HG02588 (cell line): ENCODE data around the gene PFKP.
"Not testable (repeated sequence)": the region's sequence is repeated elsewhere in the genome, so short reads cannot be mapped to it uniquely, and the experiment has no call there.

Source experiments
- ATAC-seq: cut with Tn5 transposase; IDR thresholded peaks from one replicate; pipeline ENCODE4 v1.9.1; 2021; ENCODE audit warnings: mild to moderate bottlenecking, moderate library complexity; ENCODE audit not compliant: unreplicated experiment

Gene PFKP

DNA sequence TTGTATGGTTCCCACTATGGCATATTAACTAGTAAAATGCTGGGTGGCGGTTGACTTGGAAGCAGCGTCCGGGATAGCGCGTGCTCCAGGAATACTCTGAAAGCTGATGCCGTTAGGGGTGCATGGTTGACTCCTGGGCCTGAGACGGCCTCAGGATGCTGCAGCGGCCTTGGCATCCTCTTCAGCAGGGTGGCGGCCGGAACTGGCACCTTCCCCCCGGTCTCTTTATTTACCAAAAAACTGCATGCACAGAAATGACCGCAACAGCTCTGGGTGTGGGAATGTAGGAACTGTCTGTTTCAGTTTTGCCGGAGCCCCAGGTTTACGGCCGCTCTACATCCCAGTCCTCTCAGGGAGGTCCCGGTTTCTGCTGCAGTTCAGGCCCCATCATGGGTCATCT is 28.8 kb downstream of the PFKP start:
- no peak for ATAC-seq

DNA sequence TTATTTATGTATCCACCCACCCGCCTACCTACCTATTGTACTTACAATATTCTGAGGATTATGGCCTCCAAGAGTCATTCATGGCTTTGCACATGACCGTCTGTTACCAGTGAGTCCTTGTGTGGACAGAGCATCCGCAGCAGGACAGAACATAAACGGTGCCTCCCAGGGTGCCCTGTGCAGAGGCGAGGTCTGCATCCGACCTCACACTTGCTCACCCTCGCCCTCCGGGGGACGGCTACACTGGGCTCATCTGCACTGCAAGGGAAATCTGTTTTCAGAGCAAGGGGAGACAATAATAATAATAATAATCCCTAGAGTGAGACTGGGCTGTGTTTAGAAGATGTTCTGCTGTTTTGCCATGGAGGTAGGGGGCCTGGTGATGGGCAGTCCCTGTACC is 29.8 kb downstream of the PFKP start:
- ATAC-seq = no peak

DNA sequence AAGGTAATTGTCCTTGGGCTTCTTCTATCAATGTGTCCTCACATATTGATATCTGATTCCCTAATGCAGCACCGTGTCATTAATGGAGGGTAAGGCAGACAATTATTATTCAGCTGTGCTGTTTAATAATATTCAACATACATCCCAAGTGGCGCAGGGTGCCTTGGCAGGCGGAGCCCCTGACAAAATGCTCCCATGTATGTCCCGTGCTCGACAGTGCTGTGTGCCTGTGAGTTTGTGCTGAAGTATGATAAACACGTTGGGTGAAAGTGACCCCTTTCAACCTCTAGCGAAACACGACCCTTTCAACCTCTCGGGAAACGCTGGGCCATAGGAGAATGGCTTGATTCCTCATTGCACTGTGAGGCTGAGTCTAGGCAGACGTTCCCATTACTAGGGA is 31.3 kb downstream of the PFKP start:
- no peak for ATAC-seq

- no peak for ATAC-seq
Measured at GRCh38 chr10:3099291-3100092, 32.1 kb downstream of the PFKP start.

GRCh38 chr10:3100093-3100792 is 32.9 kb downstream of the PFKP start:
- no peak for ATAC-seq

DNA sequence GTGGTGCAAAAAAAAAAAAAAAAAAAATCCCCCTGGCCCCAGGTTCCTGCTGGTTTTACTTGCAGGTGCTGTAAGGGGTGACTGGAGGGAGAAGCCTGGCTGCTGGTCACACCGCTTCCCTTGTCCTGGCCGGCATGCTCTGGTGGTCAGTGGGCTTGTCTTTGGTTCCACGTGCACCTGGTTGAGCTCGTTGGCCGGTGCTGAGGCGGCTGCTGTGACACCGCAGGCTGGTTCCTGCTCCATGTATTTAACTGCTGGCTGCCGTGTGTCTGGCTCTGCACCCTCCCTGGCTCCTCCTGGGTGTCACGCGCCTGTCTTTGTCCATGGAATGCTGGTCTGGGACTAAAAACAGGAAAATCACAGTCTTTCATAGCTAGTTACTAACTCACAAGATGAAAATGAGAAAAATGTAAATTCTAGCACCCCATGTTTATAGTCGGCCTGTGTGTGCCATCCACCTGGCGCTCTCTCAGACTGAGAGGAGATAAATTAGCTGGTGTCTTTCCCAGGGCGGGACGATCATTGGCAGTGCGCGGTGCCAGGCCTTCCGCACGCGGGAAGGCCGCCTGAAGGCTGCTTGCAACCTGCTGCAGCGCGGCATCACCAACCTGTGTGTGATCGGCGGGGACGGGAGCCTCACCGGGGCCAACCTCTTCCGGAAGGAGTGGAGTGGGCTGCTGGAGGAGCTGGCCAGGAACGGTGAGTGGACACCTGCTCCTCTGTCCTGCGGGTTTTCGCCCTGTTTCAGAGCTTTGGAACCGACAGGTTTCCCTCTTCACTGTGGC is 33.7 kb downstream of the PFKP start:
- ATAC-seq = no peak

DNA sequence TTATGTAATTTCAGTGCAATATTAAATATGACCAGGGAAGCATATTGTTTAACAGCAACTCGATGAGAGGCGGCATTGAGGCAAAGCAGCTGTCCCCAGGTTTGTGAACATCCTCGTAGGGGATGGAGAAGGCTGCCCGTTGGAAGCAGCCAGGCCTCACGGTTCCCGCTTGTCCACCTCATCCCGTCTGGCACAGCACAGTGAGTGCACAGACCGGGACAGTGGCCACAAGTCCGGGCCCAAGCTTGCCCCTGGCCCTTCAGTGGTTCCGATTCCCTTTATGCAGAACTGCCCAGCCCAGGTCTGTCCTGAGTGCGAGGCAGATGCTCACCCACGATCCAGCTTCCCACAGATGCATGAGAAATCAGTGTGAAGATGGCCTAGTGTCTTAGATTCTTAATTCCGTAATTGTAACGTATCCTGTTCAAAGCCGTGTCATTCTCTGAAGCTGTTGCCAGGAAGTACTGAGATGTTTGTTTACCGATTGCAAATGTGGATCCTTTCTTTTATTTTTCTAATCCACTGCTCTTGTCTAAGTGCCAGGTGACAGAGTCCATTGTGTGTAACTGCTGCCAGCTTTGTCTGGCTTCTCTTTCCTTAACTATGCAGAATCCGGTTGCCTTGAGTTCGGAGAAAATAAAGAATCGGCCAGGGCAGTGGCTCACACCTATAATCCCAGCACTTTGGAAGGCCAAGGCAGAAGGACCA is 35.5 kb downstream of the PFKP start:
- ATAC-seq = no peak

DNA sequence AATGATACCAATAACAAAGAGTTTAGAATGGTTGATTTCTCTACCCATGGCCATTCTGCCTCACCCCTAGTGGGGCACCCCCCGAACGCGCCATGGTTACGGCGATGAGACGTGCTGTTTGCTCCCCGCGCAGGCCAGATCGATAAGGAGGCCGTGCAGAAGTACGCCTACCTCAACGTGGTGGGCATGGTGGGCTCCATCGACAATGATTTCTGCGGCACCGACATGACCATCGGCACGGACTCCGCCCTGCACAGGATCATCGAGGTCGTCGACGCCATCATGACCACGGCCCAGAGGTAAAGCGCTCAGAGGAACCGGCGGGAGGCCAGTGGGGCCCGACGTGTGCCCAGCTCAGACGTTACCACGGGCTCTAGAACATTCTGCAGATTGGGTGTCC is 36.3 kb downstream of the PFKP start:
- ATAC-seq = no peak

DNA sequence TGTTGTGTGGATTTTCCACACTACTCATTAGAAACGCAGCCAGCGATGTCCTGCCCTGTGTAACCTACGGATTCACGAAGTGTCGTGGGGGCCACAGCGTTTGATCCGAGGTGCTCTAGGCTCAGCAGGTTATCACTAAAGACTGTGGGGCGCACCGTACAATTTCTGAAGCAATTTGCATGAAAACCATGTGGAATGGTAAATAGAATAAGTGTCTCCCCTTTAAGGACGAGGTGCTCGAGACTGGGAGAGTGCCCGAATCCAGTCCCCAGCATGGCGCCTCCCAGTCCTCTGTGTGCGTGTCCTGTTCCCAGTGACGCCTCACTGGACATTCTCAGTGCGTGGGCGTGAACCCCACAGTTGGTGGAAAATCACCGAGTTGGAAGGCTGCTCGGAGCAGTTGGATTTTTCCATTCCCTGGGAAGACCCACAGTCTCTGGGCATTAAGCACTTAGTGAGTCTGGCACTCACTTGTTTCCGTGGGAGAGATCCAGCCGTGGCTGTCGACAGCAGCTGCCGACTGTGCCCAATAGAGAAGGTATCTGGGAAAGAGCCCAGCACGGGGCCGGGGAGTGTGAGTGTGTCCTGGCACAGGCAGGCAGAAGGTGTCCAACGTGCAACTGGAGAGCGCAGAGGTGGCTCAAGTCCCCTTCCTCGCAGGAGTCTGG is 37.0 kb downstream of the PFKP start:
- no peak for ATAC-seq

GRCh38 chr10:3105166-3105565 is 37.8 kb downstream of the PFKP start:
- ATAC-seq = no peak

- ATAC-seq = no peak
Measured at GRCh38 chr10:3105905-3106304, 38.6 kb downstream of the PFKP start.

- not testable (repeated sequence) for ATAC-seq
Measured at GRCh38 chr10:3106328-3106727, 39.0 kb downstream of the PFKP start.

- no peak for ATAC-seq
Measured at GRCh38 chr10:3106928-3107425, 39.6 kb downstream of the PFKP start.

GRCh38 chr10:3107426-3107961 is 40.1 kb downstream of the PFKP start:
- no peak for ATAC-seq

DNA sequence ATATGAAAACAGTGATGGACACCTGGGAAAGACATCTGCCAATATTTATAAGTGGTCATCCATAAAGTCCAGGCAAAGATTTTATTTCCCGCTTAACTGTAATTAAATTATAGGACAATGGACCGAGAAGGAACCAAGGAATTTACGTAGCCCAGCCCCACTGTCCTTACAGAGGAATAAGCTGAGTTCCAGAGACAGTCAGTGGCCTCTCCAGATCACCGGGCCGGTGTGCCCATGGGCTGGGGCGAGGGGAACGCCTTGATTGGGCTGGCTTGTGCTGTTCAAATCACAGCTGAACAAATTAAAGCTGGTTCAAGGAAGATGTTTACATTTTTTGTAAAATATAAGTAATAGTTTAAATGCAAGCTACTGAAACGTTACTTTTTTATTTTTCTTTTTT is 40.7 kb downstream of the PFKP start:
- ATAC-seq = no peak

DNA sequence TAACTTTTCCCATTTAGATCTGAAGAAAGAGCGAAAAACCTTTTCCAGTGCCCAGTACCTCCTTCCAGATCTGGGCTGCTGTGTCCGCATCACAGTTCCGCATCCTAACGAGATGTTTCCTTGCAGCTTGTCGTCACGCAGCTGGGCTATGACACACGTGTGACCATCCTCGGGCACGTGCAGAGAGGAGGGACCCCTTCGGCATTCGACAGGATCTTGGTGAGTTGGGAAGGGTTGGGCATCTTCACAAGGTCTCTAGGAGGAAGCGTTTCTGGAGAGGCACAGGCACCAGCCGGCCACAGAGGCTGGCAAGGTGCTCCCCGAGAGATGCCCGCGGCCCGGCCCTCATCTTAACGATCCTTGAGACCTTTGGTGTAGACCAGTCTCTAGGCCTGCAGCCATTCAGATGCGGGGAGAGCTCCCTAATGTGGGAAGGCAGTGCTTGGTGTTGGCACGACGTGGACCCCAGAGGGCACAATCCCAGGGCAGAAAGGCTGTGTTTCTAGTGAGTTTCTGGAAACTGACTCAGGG is 41.3 kb downstream of the PFKP start:
- ATAC-seq = no peak

GRCh38 chr10:3109196-3109595 is 41.8 kb downstream of the PFKP start:
- no peak for ATAC-seq

DNA sequence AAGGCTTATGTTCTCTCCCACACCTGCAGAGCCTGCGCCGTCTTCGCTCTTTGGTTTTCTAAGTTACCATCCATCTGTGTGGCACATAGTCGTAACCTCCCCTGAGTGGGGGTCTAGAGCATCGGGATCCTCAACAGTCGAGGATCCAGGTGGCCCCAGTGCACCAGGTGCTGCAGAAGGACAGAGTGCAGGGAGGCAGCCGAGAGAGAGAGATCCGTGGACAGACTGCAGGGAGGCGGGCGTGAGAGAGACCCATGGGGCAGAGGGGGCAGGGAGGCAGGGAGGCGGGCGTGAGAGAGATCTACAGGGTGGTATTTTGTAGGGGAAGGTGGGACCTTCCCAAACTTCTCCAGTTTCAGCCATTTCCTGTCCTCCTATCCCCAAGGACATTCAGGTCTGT is 42.3 kb downstream of the PFKP start:
- no peak for ATAC-seq

GRCh38 chr10:3110782-3111620 is 43.7 kb downstream of the PFKP start:
- ATAC-seq = no peak
